ES-I3 (cell line): ENCODE results near the gene NT5DC4.
"Not testable (repeated sequence)": the region's sequence is repeated elsewhere in the genome, so short reads cannot be mapped to it uniquely, and the experiment has no call there.

Experiments used
- H3K36me3 ChIP-seq: 2 replicates; pipeline ENCODE4 v1.6.1; 2013; ENCODE audit warnings: mild to moderate bottlenecking, low read length, control low read depth, moderate library complexity; ENCODE audit not compliant: insufficient read depth
- H3K4me1 ChIP-seq: 2 replicates; pipeline ENCODE4 v1.6.1; 2013; ENCODE audit warnings: mild to moderate bottlenecking, control low read depth, low read length; ENCODE audit not compliant: insufficient read depth
- H3K9ac ChIP-seq: 2 replicates; pipeline ENCODE4 v1.6.1; 2013; ENCODE audit warnings: low read depth, mild to moderate bottlenecking, low read length, moderate library complexity
- H3K9me3 ChIP-seq: 2 replicates; pipeline ENCODE4 v1.6.1; 2013; ENCODE audit warnings: mild to moderate bottlenecking, low read length, moderate library complexity; ENCODE audit not compliant: control insufficient read depth, insufficient read depth

The NT5DC4 gene

GRCh38 chr2:112690853-112691401 lies 29.9 kb upstream of the NT5DC4 start:
- H3K9ac ChIP-seq = no peak overlapping the region
- H3K4me1 ChIP-seq = peaks cover 19% of the 10 kb centered on the region
- H3K36me3 ChIP-seq = no peaks in the 10 kb centered on the region
- no peaks in the 10 kb centered on the region for H3K9me3 ChIP-seq

GRCh38 chr2:112691881-112692281 lies 28.9 kb upstream of the NT5DC4 start:
- no peaks in the 10 kb centered on the region for H3K9me3 ChIP-seq
- H3K36me3 ChIP-seq = no peaks in the 10 kb centered on the region
- peaks cover 19% of the 10 kb centered on the region for H3K4me1 ChIP-seq
- H3K9ac ChIP-seq = no peak overlapping the region

- H3K9ac ChIP-seq = no peak overlapping the region
- no peaks in the 10 kb centered on the region for H3K36me3 ChIP-seq
Measured at GRCh38 chr2:112692495-112692911, 28.3 kb upstream of the NT5DC4 start.

GRCh38 chr2:112692918-112693317 lies 27.9 kb upstream of the NT5DC4 start:
- Histone ChIP-seq H3K9ac (no peak overlapping the region), H3K4me1 (peaks cover 19% of the 10 kb centered on the region), H3K36me3 (no peaks in the 10 kb centered on the region), H3K9me3 (no peaks in the 10 kb centered on the region)

More at GRCh38 chr2:112692495-112692911, 28.3 kb upstream of the NT5DC4 start:
- Histone ChIP-seq H3K4me1 (peaks cover 19% of the 10 kb centered on the region), H3K9me3 (no peaks in the 10 kb centered on the region)

- no peaks in the 10 kb centered on the region for H3K36me3 ChIP-seq
- no peak overlapping the region for H3K9ac ChIP-seq
Measured at GRCh38 chr2:112693596-112693995, 27.2 kb upstream of the NT5DC4 start.

GRCh38 chr2:112694182-112694581 lies 26.6 kb upstream of the NT5DC4 start:
- no peak overlapping the region for H3K9ac ChIP-seq
- no peaks in the 10 kb centered on the region for H3K9me3 ChIP-seq
- peaks cover 19% of the 10 kb centered on the region for H3K4me1 ChIP-seq
- H3K36me3 ChIP-seq = no peaks in the 10 kb centered on the region

More at GRCh38 chr2:112693596-112693995, 27.2 kb upstream of the NT5DC4 start:
- Histone ChIP-seq H3K4me1 (peaks cover 19% of the 10 kb centered on the region), H3K9me3 (no peaks in the 10 kb centered on the region)

- no peaks in the 10 kb centered on the region for H3K9me3 ChIP-seq
- no peaks in the 10 kb centered on the region for H3K36me3 ChIP-seq
- H3K9ac ChIP-seq = no peak overlapping the region
- no peaks in the 10 kb centered on the region; the same call in 1 of the 2 replicates for H3K4me1 ChIP-seq
Measured at GRCh38 chr2:112698834-112699515, 21.8 kb upstream of the NT5DC4 start.

GRCh38 chr2:112699984-112700667 lies 20.7 kb upstream of the NT5DC4 start:
- Histone ChIP-seq H3K4me1 (no peaks in the 10 kb centered on the region; the same call in 1 of the 2 replicates), H3K36me3 (no peaks in the 10 kb centered on the region), H3K9ac (no peak overlapping the region), H3K9me3 (no peaks in the 10 kb centered on the region)

GRCh38 chr2:112701052-112701451 lies 19.8 kb upstream of the NT5DC4 start:
- Histone ChIP-seq H3K36me3 (no peaks in the 10 kb centered on the region), H3K9ac (no peak overlapping the region), H3K9me3 (no peaks in the 10 kb centered on the region), H3K4me1 (no peaks in the 10 kb centered on the region; the same call in 1 of the 2 replicates)

GRCh38 chr2:112703684-112704083 lies 17.1 kb upstream of the NT5DC4 start:
- Histone ChIP-seq H3K4me1 (no peaks in the 10 kb centered on the region; the same call in 1 of the 2 replicates), H3K36me3 (no peaks in the 10 kb centered on the region), H3K9ac (no peak overlapping the region), H3K9me3 (no peaks in the 10 kb centered on the region)

GRCh38 chr2:112705575-112705974 lies 15.2 kb upstream of the NT5DC4 start:
- H3K4me1 ChIP-seq = no peaks in the 10 kb centered on the region; the same call in 1 of the 2 replicates
- H3K9ac ChIP-seq = no peak overlapping the region
- H3K36me3 ChIP-seq = no peaks in the 10 kb centered on the region
- no peaks in the 10 kb centered on the region for H3K9me3 ChIP-seq

- Histone ChIP-seq H3K4me1 (no peaks in the 10 kb centered on the region; the same call in 1 of the 2 replicates), H3K9me3 (no peaks in the 10 kb centered on the region), H3K36me3 (no peaks in the 10 kb centered on the region), H3K9ac (no peak overlapping the region)
Measured at GRCh38 chr2:112706170-112706664, 14.6 kb upstream of the NT5DC4 start.

GRCh38 chr2:112706947-112707346 lies 13.9 kb upstream of the NT5DC4 start:
- H3K9me3 ChIP-seq, H3K36me3 ChIP-seq, H3K9ac ChIP-seq, H3K4me1 ChIP-seq: not testable (repeated sequence)

GRCh38 chr2:112708968-112709367 lies 11.9 kb upstream of the NT5DC4 start:
- Histone ChIP-seq H3K36me3 (no peaks in the 10 kb centered on the region), H3K9ac (no peak overlapping the region), H3K9me3 (no peaks in the 10 kb centered on the region), H3K4me1 (no peaks in the 10 kb centered on the region; the same call in 1 of the 2 replicates)
